ENCODE data around the gene DIPK1A.

DNA sequence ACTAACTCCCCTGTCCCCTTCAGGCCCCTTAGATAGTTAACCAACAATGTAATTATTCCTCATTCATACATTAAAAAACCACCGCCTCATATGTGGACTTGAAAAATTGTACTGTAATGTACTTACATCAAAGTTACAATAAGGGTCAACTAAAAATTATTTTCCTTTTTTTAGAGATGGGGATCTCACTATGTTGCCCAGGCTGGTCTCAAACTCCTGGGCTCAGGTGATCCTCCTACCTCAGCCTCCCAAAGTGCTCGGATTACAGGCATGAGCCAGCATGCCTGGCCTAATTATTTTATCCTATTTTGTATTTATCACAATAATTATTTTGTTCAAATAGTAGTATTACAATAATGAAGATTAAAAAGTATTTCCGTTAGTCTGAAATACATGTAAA lies 116.8 kb downstream of the DIPK1A start:
- TF ChIP-seq POLR2AphosphoS5 (IDR thresholded peaks at IDR 0.05; ENCODE audit: borderline replicate concordance, low read depth, low read length) (no peak), EZH2 (IDR thresholded peaks at IDR 0.05) (no peak)
